ENCODE measurements around the gene SLC4A8.
"Not testable (repeated sequence)": the region's sequence is repeated elsewhere in the genome, so short reads cannot be mapped to it uniquely, and the experiment has no call there.

SLC4A8 gene

DNA sequence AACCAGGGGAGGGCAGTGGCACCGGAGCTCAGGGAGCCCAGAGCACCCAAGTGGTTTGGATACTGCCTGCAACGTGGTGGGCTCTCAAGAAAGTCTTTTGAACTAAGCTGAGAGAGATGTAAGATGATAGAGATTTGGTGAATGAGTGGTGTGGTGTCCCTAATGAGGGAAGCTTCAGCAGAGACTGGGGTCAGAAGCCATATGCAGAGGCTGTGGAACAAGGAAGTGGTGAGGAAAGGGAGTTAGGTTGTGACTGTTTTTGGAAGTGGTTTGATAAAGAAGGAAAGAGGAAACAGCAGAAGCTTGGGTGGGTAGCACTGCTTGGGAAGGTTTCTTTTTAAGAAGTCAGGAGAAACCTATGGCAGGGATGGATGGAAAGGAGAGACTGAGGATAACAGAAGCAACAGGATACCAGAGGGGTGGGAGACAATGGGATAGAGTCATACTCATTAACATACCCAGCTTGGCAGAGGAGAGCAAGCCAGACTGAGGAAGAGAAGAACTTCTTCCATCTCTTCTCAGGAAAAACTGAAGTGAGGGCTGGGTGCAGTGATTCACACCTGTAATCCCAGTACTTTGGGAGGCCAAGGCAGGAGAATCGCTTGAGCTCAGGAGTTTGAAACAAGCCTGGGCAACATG is 24.1 kb downstream of the SLC4A8 start:
- TF ChIP-seq, protein P1, sequence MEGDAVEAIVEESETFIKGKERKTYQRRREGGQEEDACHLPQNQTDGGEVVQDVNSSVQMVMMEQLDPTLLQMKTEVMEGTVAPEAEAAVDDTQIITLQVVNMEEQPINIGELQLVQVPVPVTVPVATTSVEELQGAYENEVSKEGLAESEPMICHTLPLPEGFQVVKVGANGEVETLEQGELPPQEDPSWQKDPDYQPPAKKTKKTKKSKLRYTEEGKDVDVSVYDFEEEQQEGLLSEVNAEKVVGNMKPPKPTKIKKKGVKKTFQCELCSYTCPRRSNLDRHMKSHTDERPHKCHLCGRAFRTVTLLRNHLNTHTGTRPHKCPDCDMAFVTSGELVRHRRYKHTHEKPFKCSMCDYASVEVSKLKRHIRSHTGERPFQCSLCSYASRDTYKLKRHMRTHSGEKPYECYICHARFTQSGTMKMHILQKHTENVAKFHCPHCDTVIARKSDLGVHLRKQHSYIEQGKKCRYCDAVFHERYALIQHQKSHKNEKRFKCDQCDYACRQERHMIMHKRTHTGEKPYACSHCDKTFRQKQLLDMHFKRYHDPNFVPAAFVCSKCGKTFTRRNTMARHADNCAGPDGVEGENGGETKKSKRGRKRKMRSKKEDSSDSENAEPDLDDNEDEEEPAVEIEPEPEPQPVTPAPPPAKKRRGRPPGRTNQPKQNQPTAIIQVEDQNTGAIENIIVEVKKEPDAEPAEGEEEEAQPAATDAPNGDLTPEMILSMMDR (IDR thresholded peaks at IDR 0.05; ENCODE audit: control insufficient read depth, insufficient read depth, low read depth, low read length, missing control alignments), result no peak
- no peak for DNase-seq (ENCODE audit: low read depth)
- H3K4me3 ChIP-seq (ENCODE audit: control insufficient read depth, low read depth, low read length), result no peak overlapping the region

- TF ChIP-seq, protein P1 (IDR thresholded peaks at IDR 0.05; ENCODE audit: control insufficient read depth, insufficient read depth, low read depth, low read length, missing control alignments), result no peak
- no peak overlapping the region for H3K4me3 ChIP-seq (ENCODE audit: control insufficient read depth, low read depth, low read length)
- peak; percentile 4 for DNase-seq (ENCODE audit: low read depth)
Measured at GRCh38 chr12:51449580-51450246, 25.1 kb downstream of the SLC4A8 start.

GRCh38 chr12:51450333-51450732 is 25.7 kb downstream of the SLC4A8 start:
- TF ChIP-seq, protein P1 (IDR thresholded peaks at IDR 0.05; ENCODE audit: control insufficient read depth, insufficient read depth, low read depth, low read length, missing control alignments), result no peak
- no peak overlapping the region for H3K4me3 ChIP-seq (ENCODE audit: control insufficient read depth, low read depth, low read length)
- DNase-seq (ENCODE audit: low read depth), result no peak

DNA sequence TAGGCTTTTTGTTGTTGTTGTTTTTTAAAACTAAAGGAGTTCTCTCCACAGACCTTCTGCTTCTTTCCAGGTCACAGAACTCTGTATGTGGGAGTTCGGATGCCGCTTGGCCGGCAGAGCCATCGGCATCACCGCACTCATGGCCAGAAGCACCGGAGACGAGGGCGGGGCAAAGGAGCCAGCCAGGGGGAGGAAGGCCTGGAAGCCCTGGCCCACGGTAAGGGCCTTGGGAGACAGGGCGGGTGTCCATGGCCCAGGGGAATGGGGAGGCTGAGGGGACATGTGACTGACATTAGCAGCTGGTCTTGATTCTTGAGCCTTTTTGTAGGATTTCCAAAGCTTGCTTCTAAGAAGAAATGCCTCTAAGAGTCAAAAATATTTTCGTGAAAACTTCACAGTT is 26.2 kb downstream of the SLC4A8 start:
- DNase-seq (ENCODE audit: low read depth), result no peak
- TF ChIP-seq, protein P1 (IDR thresholded peaks at IDR 0.05; ENCODE audit: control insufficient read depth, insufficient read depth, low read depth, low read length, missing control alignments), result no peak

DNA sequence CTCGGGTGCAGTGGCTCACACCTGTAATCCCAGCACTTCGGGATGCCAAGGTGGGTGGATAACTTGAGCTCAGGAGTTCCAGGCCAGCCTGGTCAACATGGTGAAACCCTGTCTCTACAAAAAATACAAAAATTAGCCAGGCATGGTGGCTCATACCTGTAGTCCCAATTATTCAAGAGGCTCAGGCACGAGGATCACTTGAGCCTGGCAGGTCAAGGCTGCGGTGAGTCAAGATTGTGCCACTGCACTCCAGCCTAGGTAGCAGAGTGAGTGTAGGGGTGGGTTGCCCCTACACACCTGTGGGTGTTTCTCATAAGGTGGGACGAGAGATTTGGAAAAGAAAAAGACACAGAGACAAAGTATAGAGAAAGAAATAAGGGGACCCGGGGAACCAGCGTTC is 29.4 kb downstream of the SLC4A8 start:
- DNase-seq (ENCODE audit: low read depth); H3K4me3 ChIP-seq (ENCODE audit: control insufficient read depth, low read depth, low read length): not testable (repeated sequence)

More for the DNA sequence above, 26.2 kb downstream of the SLC4A8 start:
- H3K4me3 ChIP-seq (ENCODE audit: control insufficient read depth, low read depth, low read length), result no peak overlapping the region

DNA sequence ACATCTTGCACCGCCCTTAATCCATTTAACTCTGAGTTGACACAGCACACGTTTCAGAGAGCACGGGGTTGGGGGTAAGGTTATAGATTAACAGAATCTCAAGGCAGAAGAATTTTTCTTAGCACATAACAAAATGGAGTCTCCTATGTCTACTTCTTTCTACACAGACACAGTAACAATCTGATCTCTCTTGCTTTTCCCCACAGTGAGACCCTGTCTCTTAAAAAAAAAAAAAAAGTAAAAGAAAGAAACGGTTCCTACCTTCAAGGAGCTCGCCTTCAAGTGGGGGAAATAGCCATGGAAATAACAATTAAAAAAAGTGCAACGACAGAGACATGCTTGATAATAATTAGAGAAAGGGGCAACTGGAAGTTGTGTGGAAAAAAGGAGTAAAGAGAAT is 30.4 kb downstream of the SLC4A8 start:
- not testable (repeated sequence) for H3K4me3 ChIP-seq (ENCODE audit: control insufficient read depth, low read depth, low read length); DNase-seq (ENCODE audit: low read depth)

- TF ChIP-seq, protein P1 (IDR thresholded peaks at IDR 0.05; ENCODE audit: control insufficient read depth, insufficient read depth, low read depth, low read length, missing control alignments), result no peak
- no peak overlapping the region for H3K4me3 ChIP-seq (ENCODE audit: control insufficient read depth, low read depth, low read length)
- no peak for DNase-seq (ENCODE audit: low read depth)
Measured at GRCh38 chr12:51458635-51459034, 34.0 kb downstream of the SLC4A8 start.

Measured in AG09309 (cell line).